Measurements from ENCODE around the gene ARHGAP18. TPM values are rescaled to one million over a fixed set of nuclear protein-coding genes. Genes with fewer than 3 reads are reported as not detected.

Gene ARHGAP18
- total RNA-seq, 1 donor from 2014 or later: 8.3 TPM

DNA sequence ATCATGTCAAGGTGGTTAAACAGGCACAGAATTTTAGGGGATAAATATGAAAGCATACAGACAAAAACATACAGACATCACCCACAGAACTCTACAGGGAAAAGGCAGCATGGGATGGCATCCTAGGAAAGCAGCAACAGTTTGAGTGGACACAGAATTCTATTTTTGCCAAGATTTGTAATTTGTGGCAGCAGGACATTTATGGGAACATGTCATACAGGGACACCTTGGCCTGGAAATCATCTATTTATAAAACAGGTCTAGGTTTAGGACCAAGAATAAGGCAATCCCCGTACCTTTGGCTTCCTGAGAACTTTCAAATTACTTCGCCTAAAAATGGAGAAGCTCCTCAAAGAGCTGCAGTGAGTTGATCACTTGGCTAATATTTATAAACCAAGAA lies 17.5 kb downstream of the ARHGAP18 start:
- intact Hi-C loops (cut with micrococcal nuclease): no loop called here

DNA sequence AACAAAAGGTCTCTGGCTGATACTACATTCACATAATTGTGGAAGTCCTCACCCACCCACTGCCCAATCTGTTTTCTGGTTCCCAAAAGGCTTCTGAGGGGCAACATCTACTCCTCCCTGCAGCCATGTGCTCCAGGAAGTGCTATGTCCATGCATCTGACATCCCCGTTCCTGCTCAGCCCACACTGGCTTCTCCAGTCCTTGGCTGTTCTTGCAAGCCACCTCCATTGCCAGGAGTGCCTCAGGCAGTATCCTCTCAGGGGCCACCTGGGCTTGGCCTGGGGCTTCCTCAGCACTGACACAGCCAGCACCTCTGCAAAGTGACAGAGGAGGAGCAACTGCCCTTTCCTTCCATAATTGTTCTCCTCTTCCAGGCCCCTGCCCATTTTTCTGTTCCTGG lies 18.3 kb downstream of the ARHGAP18 start:
- intact Hi-C loops (cut with micrococcal nuclease): no loop called here

DNA sequence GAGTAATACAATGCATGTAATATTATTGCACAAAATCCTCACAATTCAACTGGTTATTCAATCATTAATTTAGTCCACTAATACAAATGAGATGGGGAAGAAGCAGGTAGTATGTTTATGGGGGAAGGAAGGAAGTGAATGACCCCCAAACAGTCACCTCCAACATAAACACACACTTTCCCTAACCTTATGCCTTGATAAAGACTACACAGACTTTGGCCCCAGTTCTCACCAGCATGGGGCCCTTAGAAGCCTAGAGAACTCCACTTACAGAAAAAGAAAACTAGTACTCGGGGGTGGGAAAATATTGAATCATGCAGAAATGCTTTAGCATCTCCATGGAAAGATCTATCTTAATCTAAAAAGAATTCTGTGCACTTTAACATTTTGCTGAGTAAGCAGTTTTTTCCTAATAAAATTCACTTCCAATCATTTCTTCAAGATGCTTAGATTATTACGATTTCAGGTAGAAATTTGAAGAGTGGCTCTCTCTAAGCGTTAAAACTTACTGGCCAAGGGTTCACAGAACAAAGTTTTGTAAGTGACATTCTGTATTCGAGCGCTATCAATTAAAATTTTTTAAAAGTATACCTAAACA lies 18.8 kb downstream of the ARHGAP18 start:
- intact Hi-C loops (cut with micrococcal nuclease): no loop called here

DNA sequence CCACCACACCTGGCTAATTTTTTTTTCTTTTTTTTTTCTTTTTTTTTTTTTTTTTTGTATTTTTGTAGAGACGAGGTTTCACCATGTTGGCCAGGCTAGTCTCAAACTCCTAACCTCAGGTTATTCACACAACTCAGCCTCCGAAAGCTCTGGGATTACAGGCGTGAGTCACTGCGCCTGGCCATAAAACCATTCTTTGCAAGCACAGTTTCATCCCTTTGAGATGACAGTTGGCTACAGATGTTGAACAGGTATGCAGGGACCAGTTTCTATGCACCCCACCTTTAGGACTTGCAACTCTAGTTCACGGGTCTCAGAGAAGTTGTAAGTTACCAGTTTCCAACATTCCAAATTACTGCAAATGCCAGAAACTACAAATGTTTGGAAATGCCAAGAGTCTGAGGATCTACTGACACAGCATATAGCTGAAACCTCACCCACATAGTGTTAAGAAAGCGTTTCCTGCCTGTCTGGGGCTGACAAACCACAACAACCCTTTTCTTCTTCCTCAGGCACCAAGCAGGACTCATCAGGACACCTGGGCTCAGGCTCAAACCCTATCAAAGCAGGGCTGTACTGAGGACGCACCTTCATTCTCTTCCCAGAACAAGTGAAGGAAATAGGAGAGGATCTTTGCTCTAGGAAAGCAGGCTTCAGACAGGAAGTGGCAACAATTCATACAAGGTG lies 22.9 kb downstream of the ARHGAP18 start:
- intact Hi-C loops (cut with micrococcal nuclease): loop anchor here (1.0 kb wide), 3 partner anchors 8 to 197 kb away; no protein-coding TSS in a partner anchor

DNA sequence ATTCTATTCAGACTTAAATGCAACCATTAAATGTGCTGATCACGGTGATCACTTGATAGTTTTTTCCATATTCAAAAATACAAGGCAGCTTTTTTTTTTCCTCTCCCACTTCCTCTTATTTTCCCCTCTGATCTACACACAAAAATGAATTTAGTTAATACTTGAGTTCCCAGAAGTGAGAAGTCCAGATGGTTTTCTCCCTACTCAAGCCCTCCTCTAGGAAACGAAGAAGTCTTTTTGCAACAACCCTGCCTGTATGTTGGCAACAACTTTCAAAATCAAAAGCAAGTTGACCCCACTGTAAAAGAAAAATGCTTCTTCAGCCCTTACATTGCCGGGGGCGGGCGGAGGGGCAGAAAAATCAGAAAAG lies 24.3 kb downstream of the ARHGAP18 start:
- intact Hi-C loops (cut with micrococcal nuclease): no loop called here

DNA sequence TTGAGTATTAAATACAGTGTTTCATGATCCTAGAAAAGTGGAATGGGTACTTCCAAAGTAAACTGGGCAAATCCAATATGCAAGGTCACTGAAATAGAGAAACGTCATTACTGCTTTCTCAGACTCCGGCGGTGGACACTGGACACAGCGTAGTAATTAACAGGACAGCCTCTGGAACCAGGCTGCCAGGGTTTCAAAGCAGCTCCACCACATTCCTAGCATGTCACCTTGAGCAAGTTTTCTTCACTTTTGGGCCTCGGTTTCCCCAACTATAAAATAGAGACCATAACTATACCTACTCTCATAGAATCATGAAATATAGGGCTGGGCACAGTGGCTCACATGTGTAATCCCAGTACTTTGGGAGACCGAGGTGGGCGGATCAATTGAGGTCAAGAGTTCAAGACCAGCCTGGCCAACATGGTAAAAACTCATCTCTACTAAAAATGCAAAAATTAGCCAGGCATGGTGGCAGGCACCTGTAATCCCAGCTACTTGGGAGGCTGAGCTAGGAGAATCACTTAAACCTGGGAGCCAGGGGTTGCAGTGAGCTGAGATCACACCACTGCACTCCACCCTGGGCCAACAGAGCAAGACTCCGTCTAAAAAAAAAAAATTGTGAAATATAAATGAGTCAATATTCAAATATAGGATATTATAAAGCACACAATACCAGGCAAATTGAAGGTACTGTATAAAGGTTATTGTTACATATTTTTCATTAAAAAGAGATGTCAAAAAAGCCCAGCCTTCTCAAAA lies 24.9 kb downstream of the ARHGAP18 start:
- intact Hi-C loops (cut with micrococcal nuclease): loop anchor here (1.0 to 5.0 kb wide), 4 partner anchors 13 to 532 kb away; partner anchors contain the start of gene ARHGAP18

DNA sequence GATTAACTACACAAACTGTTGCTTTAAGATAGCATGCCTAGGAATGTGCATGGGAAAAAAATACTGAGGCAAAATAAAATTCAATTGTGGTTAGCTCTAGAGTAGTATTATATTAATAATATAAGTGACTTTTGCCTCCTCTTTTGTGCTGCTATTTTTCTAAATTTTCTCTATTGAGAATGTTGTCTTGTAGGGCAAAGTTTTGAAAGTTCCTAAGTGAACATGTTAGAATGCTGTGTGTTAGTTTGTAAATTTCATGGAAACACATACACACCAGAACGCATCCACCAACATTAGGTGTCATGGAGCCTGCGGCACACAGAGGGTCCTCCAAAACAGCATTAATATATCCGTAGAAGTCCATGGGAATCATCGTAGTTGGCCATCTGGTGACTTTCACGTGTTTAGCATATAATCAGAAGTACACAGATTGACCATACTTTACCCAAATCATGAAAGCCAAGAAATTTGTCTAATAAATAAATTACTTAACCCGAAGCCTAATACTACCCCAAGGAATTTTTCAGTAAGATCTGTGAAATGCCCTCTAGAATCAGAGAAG lies 25.6 kb downstream of the ARHGAP18 start:
- intact Hi-C loops (cut with micrococcal nuclease): loop anchor here (1.0 to 5.0 kb wide), 4 partner anchors 12 to 533 kb away; partner anchors contain the start of gene ARHGAP18

DNA sequence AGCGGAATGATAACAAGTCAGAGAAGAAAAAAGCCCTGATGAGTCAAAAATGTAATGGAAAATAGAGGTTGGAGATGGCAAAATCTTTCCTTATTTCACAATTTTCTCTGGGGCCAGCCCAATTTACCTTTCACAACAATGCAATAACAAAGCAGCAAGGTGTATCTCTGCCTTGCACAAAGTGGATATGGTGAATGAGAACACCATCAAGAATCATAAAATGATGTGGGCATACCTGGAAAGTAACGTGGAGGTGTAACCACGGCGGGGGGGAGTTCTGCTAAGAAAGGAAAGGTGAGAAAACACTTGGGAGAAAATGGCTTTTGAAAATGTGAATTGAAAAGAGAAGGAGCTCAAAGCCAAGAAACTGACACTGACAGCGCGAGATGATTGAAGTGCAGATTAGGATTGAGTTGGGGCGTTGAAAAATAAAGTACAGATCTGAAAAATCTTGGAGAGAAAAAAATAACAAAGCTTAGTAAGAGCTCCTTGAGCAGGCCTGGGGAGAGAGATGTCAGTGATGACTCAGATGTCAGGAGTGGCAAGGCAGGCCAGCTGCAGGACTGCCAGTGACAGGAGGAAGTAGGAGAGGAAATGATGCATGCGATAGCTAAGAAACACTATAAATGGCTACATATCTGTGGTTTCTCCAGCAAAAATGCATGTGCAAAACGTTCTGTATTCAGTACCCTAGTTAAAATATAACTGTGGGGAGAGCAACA lies 26.2 kb downstream of the ARHGAP18 start:
- intact Hi-C loops (cut with micrococcal nuclease): loop anchor here (1.0 to 5.0 kb wide), 4 partner anchors 11 to 534 kb away; partner anchors contain the start of gene ARHGAP18

DNA sequence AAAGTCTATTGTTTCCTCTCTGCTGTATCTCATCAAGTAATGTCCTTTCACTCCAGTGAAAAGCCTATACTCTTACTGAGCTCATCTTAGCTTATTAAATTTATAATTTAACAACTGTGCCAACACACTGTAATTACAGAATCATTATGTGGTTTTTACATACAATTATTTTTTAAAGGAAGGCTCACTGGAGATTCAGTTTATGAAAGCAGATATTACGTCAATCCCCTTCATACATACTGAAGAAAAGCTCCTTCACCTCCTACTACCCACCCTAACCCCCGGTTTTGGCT lies 28.1 kb downstream of the ARHGAP18 start:
- intact Hi-C loops (cut with micrococcal nuclease): loop anchor here (5.0 kb wide), 1 partner anchor 535 kb away; no protein-coding TSS in a partner anchor

DNA sequence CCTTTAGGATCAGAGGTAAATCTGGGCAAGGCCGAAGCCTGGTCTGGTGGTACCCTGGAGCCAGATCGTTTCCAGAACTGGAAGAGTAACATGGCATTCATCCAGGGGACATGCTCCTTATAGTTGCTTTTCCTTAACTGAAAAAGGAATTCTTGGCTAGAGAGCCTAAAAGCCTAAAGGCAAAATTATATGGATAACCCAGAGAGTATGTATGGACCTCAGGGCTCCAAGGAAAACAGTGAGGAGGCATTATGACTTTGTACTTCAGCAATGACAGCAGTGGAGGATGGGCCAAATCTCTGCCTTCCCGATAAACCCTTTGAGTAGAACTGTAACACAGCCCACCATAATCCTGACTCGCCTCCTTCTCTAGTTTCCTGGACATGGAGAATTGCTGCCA lies 29.3 kb downstream of the ARHGAP18 start:
- intact Hi-C loops (cut with micrococcal nuclease): loop anchor here (5.0 kb wide), 1 partner anchor 537 kb away; no protein-coding TSS in a partner anchor

DNA sequence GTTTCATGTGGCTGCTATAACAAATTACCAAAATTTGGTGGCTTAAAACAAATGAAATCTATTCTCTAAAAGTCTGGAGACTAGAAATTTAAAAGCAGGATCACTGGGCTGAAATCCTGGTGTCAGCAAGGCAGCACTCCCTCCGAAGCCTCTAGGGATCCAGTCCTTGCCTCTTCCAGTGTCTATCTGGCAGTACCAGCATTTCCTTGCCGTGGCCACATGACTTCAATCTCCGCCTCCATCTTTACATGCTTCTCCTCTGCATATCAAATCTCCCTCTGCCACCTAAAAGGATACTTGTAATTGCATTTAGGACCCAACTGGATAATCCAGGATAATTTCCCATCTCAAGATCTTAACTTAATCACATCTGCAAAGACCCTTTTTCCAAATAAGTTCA lies 30.2 kb downstream of the ARHGAP18 start:
- intact Hi-C loops (cut with micrococcal nuclease): loop anchor here (5.0 kb wide), 1 partner anchor 538 kb away; no protein-coding TSS in a partner anchor

DNA sequence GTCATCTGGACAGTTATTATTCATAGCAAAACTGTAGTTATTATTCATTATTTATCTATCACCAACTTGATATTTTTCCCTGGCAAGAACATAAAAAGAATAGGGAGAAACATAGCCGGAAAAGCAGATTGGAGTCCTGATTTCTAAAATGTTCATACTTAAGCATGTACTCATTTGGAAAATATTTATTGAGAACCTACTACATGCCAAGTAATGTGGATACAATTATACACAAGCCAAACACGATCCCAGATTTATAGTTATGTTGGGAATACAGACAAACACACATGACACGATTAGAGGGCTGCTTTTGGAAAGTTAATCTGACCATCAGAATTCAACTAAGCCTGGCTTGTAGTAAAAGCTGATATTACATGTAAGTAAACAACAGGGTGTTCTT lies 30.7 kb downstream of the ARHGAP18 start:
- intact Hi-C loops (cut with micrococcal nuclease): no loop called here

DNA sequence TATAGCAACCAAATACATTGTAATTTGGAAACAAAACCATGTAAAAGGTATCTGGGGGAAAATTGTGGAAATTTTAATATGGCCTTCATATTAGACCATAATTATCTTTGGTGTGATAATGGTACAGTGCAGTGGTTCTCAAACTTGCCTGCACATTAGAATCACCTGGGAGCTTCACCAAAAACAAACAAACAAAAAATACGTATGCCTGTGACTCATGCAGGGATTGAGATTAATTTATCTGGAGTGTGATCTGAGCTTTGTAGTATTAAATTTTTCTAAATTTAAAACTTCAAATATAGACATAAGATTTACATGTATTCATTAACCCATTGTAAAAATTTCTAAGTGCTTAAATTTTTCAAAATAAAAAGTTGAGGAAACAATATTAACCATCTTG lies 31.5 kb downstream of the ARHGAP18 start:
- intact Hi-C loops (cut with micrococcal nuclease): no loop called here

DNA sequence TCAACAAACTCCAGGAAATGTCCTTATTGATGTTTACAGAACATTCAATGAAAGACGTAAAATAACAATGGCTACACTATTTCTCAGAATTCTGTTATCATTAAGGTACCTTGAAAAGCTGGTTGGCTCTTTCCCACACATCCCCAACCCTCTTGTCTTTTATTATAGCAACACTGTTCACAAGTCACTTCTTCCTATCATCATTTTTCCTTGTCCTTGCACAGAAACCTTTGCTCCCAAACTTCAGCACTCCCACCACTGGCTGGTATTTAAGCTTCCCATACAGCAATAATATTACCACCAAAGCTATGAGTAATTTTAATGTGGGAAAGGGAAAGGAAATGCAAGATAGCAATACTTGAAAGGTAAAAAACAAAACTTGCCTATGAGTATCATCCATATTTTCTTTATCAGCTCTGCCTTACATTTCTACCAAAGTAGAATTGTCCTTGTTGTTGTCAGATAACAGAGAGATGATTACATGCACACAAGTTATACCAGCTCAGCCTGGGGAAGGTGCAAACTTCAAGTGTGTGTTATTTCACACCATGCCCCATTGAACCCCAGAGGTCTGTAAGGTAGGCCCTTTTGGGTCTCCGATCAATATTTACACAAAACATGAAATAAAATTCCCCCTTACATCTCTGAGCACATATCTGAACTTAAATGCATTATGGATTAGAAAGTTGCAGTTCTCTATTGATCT lies 32.2 kb downstream of the ARHGAP18 start:
- intact Hi-C loops (cut with micrococcal nuclease): no loop called here

DNA sequence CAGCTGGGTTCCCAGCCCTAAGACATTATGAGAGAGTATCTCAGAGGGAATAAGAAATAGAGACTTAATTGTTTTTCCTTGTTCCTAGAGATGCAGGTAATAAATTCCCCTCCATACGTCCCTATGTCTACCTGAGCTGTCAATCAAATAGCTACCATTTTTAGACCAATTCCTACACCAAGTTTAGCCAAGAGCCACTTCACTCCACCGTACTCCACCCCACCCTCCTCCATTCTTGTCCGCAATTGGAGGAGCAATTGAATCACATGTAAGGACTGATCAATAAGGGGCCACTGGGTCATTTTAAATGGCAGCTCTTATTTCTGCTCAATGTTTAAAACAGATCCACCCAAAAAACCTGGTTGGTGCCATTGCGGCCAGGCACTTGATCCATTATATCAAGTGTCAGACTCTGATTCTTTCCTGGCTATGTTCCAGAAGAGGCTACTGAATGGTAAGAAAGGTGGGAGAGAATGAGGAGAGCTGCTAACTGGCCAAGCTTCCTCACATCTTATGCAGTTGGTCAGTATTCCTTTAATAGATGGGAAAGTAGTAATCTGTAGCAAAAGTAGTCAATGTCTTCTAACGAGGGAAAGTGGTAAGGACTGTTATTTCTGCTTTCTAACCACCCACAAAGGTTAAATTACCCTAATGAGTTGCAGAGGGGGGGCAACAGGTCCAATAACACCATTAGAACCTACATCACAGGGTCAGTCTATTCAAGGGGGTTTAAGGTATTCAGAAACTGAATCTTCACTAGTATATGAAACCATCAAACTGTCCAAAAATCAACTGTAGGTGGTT lies 34.1 kb downstream of the ARHGAP18 start:
- intact Hi-C loops (cut with micrococcal nuclease): no loop called here

DNA sequence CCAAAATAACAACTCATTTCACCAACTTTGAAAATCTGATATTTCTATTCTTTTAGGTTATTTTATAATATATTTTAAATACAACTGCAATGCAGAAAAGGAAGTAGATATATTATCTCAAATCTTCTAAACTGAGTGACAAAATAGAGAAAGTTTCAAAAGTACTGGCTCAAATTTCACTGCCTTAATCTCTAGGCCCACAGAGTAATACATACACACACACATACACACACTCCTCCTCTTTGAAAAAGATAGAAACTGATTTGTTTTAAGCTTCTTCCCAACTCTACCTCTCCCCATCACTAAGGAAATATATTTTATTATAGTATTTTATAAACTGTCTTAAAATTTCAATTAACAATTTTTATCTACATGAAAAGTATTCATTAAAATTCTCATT lies 36.2 kb downstream of the ARHGAP18 start:
- intact Hi-C loops (cut with micrococcal nuclease): loop anchor here (5.0 kb wide), 4 partner anchors 209 to 904 kb away; no protein-coding TSS in a partner anchor

DNA sequence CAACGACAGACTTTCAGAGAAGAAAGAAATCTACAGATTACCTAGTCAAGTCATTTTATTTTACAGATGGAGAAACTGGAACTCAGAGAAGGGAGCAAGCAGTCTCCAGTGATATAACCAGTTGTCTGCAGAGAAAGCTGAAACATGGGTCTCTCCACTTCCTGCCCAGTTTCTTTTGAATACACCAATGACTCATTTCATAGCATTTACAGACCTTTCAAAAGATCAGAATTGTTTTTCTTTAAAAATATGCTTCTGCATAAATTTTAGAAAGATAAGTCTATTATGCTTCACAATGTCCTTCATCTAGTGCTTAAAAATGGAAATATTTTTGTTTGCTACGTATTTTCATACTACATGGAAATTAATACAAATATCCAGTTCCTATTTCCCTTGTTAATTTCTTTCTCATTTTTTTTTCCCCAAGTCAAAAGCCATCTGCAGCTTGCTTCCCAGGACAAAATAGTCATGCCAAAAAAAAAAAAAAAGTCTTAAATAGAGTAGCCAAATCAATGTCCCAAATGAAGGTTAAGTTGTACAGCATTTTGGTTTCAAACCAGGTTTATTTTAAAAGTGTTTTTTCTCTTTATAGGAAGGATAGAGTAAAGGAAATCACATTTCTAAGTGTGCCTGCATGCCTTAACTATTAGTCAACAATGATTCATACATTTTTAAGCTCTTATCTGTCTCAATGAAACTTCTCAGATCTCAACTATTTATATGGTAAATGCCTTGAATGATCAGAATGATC lies 36.9 kb downstream of the ARHGAP18 start:
- intact Hi-C loops (cut with micrococcal nuclease): loop anchor here (1.0 to 5.0 kb wide), 10 partner anchors 11 to 904 kb away; partner anchors contain the start of gene ARHGAP18

DNA sequence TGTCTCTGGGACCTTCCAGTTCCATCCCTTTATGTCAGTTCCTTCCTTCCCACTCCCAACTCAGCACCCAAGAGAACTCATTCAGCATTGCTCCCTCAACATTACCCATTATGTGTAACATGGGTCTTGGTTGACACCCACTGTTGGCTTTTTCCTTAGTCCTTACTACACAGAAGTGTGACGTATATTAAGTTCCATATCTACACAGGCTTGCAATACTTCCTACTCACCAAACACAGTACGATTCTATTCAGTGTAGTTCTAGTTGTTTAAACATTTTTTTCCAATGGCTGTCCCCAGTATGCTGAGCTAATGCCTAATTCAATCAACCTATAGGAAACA lies 37.7 kb downstream of the ARHGAP18 start:
- intact Hi-C loops (cut with micrococcal nuclease): loop anchor here (1.0 to 5.0 kb wide), 10 partner anchors 12 to 905 kb away; partner anchors contain the start of gene ARHGAP18
